ENCODE measurements around the gene EFCAB14.

GRCh38 chr1:46638921-46639320, 80.0 kb downstream of the EFCAB14 start:
- TF ChIP-seq EZH2 (IDR thresholded peaks at IDR 0.05; ENCODE audit: insufficient read depth, poor library complexity, severe bottlenecking) (no peak), EZH2phosphoT487 (IDR thresholded peaks at IDR 0.05; ENCODE audit: insufficient read depth, low read depth) (no peak)
